ENCODE results near the gene NRSN2. TPM values are rescaled to one million over a fixed set of nuclear protein-coding genes. Genes with fewer than 3 reads are reported as not detected.
"Not testable (repeated sequence)": the region's sequence is repeated elsewhere in the genome, so short reads cannot be mapped to it uniquely, and the experiment has no call there.

NRSN2 gene
- total and polyA plus RNA-seq, 5 donors from 2014 or later, result 0.52 to 1.5 (median 1.3) TPM; not detected in 1

- peaks cover 5% of the 10 kb centered on the region for H3K27me3 Mint-ChIP-seq
- DNase-seq (no peak), ATAC-seq (ENCODE audit: low read depth in 2 of 2) (no peak)
- Histone ChIP-seq H3K36me3 (ENCODE audit: control insufficient read depth, insufficient read depth, low read length) (no peaks in the 10 kb centered on the region), H3K4me1 (ENCODE audit: control insufficient read depth, insufficient read depth, low read length, poor library complexity, severe bottlenecking) (no peaks in the 10 kb centered on the region), H3K27me3 (ENCODE audit: control insufficient read depth, insufficient read depth, low read length) (no peaks in the 10 kb centered on the region), H3K9me3 (ENCODE audit: control insufficient read depth in 2 of 2, low read length in 2 of 2) (no peaks in the 10 kb centered on the region), H3K27ac (ENCODE audit: insufficient read depth, low read length, poor library complexity, severe bottlenecking) (no peak overlapping the region), H3K4me3 (ENCODE audit: low read depth, low read length) (no peak overlapping the region)
- H3K27ac Mint-ChIP-seq, result no peak overlapping the region
- H3K36me3 Mint-ChIP-seq, result no peaks in the 10 kb centered on the region
- H3K4me1 Mint-ChIP-seq, result peaks cover 0 to 5% (median 4%) of the 10 kb centered on the region in 4 donors
- no peaks in the 10 kb centered on the region for H3K9me3 Mint-ChIP-seq
- peak overlapping the region in 1 of 4 donors; percentile 48 for H3K4me3 Mint-ChIP-seq
These were observed 29.2 kb downstream of the NRSN2 start for GRCh38 chr20:376089-376488.

DNA sequence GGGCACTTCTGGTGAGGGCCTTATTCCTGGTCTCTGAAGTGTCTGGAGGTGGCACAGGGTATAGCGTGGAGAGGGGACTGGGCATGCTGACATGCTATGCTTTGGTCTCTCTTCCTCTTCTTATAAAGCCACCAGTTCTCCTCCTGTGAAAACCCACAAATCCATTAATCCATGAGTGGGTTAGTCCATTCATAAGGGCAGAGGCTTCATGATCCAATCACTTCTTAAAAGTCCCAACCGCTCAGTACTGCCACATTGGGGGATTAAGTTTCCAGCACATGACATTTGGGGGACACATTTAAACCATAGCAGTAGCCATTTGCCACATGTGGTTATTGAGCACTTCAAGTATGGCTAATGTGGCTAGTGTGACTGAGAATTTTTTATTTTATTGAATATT is 29.8 kb downstream of the NRSN2 start:
- Mint-ChIP-seq H3K4me1 (peaks cover 0 to 5% (median 3%) of the 10 kb centered on the region in 4 donors), H3K27me3 (peaks cover 5% of the 10 kb centered on the region), H3K36me3 (no peaks in the 10 kb centered on the region), H3K27ac (no peak overlapping the region), H3K9me3 (no peaks in the 10 kb centered on the region), H3K4me3 (peak overlapping the region in 2 of 4 donors; percentile 48 to 55)
- H3K9me3 ChIP-seq (ENCODE audit: control insufficient read depth in 2 of 2, low read length in 2 of 2), result no peaks in the 10 kb centered on the region
- ATAC-seq (ENCODE audit: low read depth in 2 of 2), result no peak
- H3K36me3 ChIP-seq (ENCODE audit: control insufficient read depth, insufficient read depth, low read length), result no peaks in the 10 kb centered on the region
- no peak for DNase-seq
- no peak overlapping the region for H3K4me3 ChIP-seq (ENCODE audit: low read depth, low read length)
- H3K27ac ChIP-seq (ENCODE audit: insufficient read depth, low read length, poor library complexity, severe bottlenecking), result no peak overlapping the region
- no peaks in the 10 kb centered on the region for H3K4me1 ChIP-seq (ENCODE audit: control insufficient read depth, insufficient read depth, low read length, poor library complexity, severe bottlenecking)
- H3K27me3 ChIP-seq (ENCODE audit: control insufficient read depth, insufficient read depth, low read length), result no peaks in the 10 kb centered on the region

DNA sequence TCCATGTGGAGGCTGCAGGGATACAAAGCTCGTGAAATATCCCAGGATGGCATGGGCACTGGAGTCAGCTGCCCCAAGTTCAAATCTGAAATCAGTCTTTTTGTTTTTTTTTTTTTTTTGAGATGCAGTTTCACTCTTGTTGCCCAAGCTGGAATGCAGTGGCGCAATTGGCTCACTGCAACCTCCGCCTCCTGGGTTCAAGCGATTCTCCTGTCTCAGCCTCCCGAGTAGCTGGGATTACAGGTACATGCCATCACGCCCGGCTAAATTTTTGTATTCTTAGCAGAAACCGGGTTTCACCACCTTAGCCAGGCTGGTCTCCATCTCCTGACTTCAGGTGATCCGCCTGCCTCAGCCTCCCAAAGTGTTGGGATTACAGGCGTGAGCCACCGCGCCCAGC is 30.7 kb downstream of the NRSN2 start:
- not testable (repeated sequence) for H3K27ac Mint-ChIP-seq; H3K27me3 Mint-ChIP-seq; H3K27ac ChIP-seq (ENCODE audit: insufficient read depth, low read length, poor library complexity, severe bottlenecking); H3K36me3 Mint-ChIP-seq; H3K9me3 Mint-ChIP-seq; DNase-seq; H3K27me3 ChIP-seq (ENCODE audit: control insufficient read depth, insufficient read depth, low read length); H3K4me3 ChIP-seq (ENCODE audit: low read depth, low read length); H3K4me1 Mint-ChIP-seq; H3K4me1 ChIP-seq (ENCODE audit: control insufficient read depth, insufficient read depth, low read length, poor library complexity, severe bottlenecking); H3K36me3 ChIP-seq (ENCODE audit: control insufficient read depth, insufficient read depth, low read length); H3K9me3 ChIP-seq (ENCODE audit: control insufficient read depth in 2 of 2, low read length in 2 of 2); ATAC-seq (ENCODE audit: low read depth in 2 of 2)
- H3K4me3 Mint-ChIP-seq, result peak overlapping the region in 1 of 4 donors; percentile 51

DNA sequence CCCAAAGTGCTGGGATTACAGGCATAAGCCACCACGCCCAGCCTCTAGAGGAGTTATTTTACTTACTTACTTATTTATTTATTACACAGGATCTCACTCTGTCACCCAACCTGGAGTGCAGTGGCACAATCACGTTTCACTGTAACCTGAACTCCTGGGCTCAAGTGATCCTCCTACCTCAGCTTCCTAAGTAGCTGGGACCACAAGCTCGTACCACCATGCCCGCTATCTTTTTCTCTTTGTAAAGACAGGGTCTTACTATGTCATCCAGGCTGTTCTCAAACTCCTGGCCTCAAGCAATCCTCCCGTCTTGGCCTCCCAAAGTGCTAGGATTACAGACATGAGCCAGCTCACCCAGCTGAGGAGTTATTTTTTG is 32.0 kb downstream of the NRSN2 start:
- Mint-ChIP-seq H3K36me3 (no peaks in the 10 kb centered on the region), H3K9me3 (no peaks in the 10 kb centered on the region), H3K27me3 (peaks cover 10% of the 10 kb centered on the region), H3K4me3 (peak overlapping the region; percentile 32 to 85 (median 66)), H3K27ac (peak overlapping the region in 1 of 3 donors; percentile 43), H3K4me1 (peaks cover 5 to 18% (median 12%) of the 10 kb centered on the region in 4 donors)
- H3K4me1 ChIP-seq (ENCODE audit: control insufficient read depth, insufficient read depth, low read length, poor library complexity, severe bottlenecking), result peaks cover 5% of the 10 kb centered on the region
- H3K36me3 ChIP-seq (ENCODE audit: control insufficient read depth, insufficient read depth, low read length), result no peaks in the 10 kb centered on the region
- DNase-seq (no peak), ATAC-seq (ENCODE audit: low read depth in 2 of 2) (no peak)
- H3K4me3 ChIP-seq (ENCODE audit: low read depth, low read length), result no peak overlapping the region
- H3K27ac ChIP-seq (ENCODE audit: insufficient read depth, low read length, poor library complexity, severe bottlenecking), result no peak overlapping the region
- H3K9me3 ChIP-seq (ENCODE audit: control insufficient read depth in 2 of 2, low read length in 2 of 2), result no peaks in the 10 kb centered on the region
- no peaks in the 10 kb centered on the region for H3K27me3 ChIP-seq (ENCODE audit: control insufficient read depth, insufficient read depth, low read length)

GRCh38 chr20:380763-381580 is 34.1 kb downstream of the NRSN2 start:
- no peaks in the 10 kb centered on the region for H3K27me3 ChIP-seq (ENCODE audit: control insufficient read depth, insufficient read depth, low read length)
- no peaks in the 10 kb centered on the region for H3K36me3 ChIP-seq (ENCODE audit: control insufficient read depth, insufficient read depth, low read length)
- H3K4me1 Mint-ChIP-seq, result peaks cover 9 to 25% (median 18%) of the 10 kb centered on the region in 4 donors
- no peaks in the 10 kb centered on the region for H3K9me3 Mint-ChIP-seq
- DNase-seq (peak; percentile 33 to 74 (median 53)), ATAC-seq (ENCODE audit: low read depth in 2 of 2) (peak; percentile 53 to 54)
- H3K27me3 Mint-ChIP-seq, result peaks cover 10% of the 10 kb centered on the region
- peak overlapping the region; percentile 87 to 94 (median 90) for H3K4me3 Mint-ChIP-seq
- H3K4me1 ChIP-seq (ENCODE audit: control insufficient read depth, insufficient read depth, low read length, poor library complexity, severe bottlenecking), result peaks cover 5% of the 10 kb centered on the region
- no peak overlapping the region for H3K27ac Mint-ChIP-seq
- H3K36me3 Mint-ChIP-seq, result peaks cover 5% of the 10 kb centered on the region
- no peaks in the 10 kb centered on the region for H3K9me3 ChIP-seq (ENCODE audit: control insufficient read depth in 2 of 2, low read length in 2 of 2)
- H3K4me3 ChIP-seq (ENCODE audit: low read depth, low read length), result no peak overlapping the region
- H3K27ac ChIP-seq (ENCODE audit: insufficient read depth, low read length, poor library complexity, severe bottlenecking), result peak overlapping the region; percentile 57

DNA sequence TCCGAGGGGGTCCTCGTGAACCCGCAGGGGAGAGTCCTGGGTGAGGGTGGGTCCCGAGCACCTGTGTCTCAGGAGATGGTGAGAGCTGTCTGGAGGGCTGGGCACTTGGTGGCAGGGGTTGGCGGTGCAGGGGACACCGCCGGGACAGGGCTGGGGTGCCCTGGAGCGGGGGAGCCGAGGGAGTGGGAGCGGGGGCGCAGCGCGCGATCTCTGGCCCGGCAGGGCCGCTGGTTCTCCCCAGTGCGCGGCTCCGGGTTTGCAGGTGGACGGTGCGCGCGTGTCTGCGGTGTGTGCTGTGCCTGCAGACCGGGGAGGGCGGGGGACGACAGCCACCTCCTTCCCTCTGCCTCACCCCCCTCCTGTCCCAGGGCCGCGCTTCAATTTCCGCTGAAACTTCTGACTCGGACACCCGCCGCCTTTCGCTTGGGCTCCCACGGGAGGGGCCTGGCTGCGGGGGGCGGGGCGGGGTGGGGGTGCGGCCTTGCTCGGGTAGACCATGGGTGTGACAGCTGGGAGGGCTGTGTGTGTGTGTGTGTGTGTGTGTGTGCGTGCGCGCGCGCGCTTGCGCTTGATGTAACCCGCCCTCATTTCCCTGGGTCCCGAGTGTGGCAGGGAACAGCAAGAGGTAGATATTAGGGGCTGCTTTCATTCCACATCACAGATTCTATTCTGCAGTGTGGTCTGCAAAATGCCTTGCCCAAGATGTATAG is 34.8 kb downstream of the NRSN2 start:
- peak; percentile 59 to 91 (median 73) for DNase-seq
- Histone ChIP-seq H3K4me3 (ENCODE audit: low read depth, low read length) (no peak overlapping the region), H3K27me3 (ENCODE audit: control insufficient read depth, insufficient read depth, low read length) (no peaks in the 10 kb centered on the region), H3K27ac (ENCODE audit: insufficient read depth, low read length, poor library complexity, severe bottlenecking) (peak overlapping the region; percentile 57), H3K4me1 (ENCODE audit: control insufficient read depth, insufficient read depth, low read length, poor library complexity, severe bottlenecking) (peaks cover 5% of the 10 kb centered on the region), H3K9me3 (ENCODE audit: control insufficient read depth in 2 of 2, low read length in 2 of 2) (no peaks in the 10 kb centered on the region), H3K36me3 (ENCODE audit: control insufficient read depth, insufficient read depth, low read length) (no peaks in the 10 kb centered on the region)
- peak overlapping the region; percentile 87 to 92 (median 90) for H3K4me3 Mint-ChIP-seq
- ATAC-seq (ENCODE audit: low read depth in 2 of 2), result peak; percentile 73 to 75
- H3K27ac Mint-ChIP-seq, result peak overlapping the region; percentile 56 to 88 (median 75)
- no peaks in the 10 kb centered on the region for H3K9me3 Mint-ChIP-seq
- H3K36me3 Mint-ChIP-seq, result peaks cover 7% of the 10 kb centered on the region
- peaks cover 9 to 25% (median 18%) of the 10 kb centered on the region in 4 donors for H3K4me1 Mint-ChIP-seq
- peaks cover 10% of the 10 kb centered on the region for H3K27me3 Mint-ChIP-seq

- Mint-ChIP-seq H3K9me3 (no peaks in the 10 kb centered on the region), H3K4me1 (peaks cover 9 to 25% (median 18%) of the 10 kb centered on the region in 4 donors), H3K27me3 (peaks cover 10% of the 10 kb centered on the region), H3K27ac (peak overlapping the region; percentile 56 to 88 (median 75)), H3K36me3 (peaks cover 8% of the 10 kb centered on the region), H3K4me3 (peak overlapping the region; percentile 87 to 92 (median 90))
- Histone ChIP-seq H3K27ac (ENCODE audit: insufficient read depth, low read length, poor library complexity, severe bottlenecking) (peak overlapping the region; percentile 20), H3K27me3 (ENCODE audit: control insufficient read depth, insufficient read depth, low read length) (no peaks in the 10 kb centered on the region), H3K9me3 (ENCODE audit: control insufficient read depth in 2 of 2, low read length in 2 of 2) (no peaks in the 10 kb centered on the region), H3K36me3 (ENCODE audit: control insufficient read depth, insufficient read depth, low read length) (no peaks in the 10 kb centered on the region), H3K4me1 (ENCODE audit: control insufficient read depth, insufficient read depth, low read length, poor library complexity, severe bottlenecking) (peaks cover 5% of the 10 kb centered on the region), H3K4me3 (ENCODE audit: low read depth, low read length) (peak overlapping the region; percentile 7)
- ATAC-seq (ENCODE audit: low read depth in 2 of 2) (peak in 1 of 2 donors; percentile 3), DNase-seq (peak in 1 of 3 donors; percentile 26)
These were observed 35.6 kb downstream of the NRSN2 start for GRCh38 chr20:382291-383115.

Data from CD4-positive, CD25-positive, alpha-beta regulatory T cell (primary cell).